HUES64 (cell line): ENCODE measurements around the gene METTL25.

Experiments
- H3K27ac ChIP-seq: 2 replicates; pipeline ENCODE4 v1.7.0; 2013; ENCODE audit warnings: low read depth, low read length, inconsistent platforms
- H3K27me3 ChIP-seq: 2 replicates; pipeline ENCODE4 v1.6.1; 2013; ENCODE audit warnings: mild to moderate bottlenecking, low read length; ENCODE audit not compliant: insufficient read depth
- H3K36me3 ChIP-seq: 2 replicates; pipeline ENCODE4 v1.6.1; 2013; ENCODE audit warnings: mild to moderate bottlenecking, low read length; ENCODE audit not compliant: insufficient read depth
- H3K4me1 ChIP-seq: 2 replicates; pipeline ENCODE4 v1.6.1; 2013; ENCODE audit warnings: mild to moderate bottlenecking, low read length, moderate library complexity; ENCODE audit not compliant: insufficient read depth
- H3K4me3 ChIP-seq: 2 replicates; pipeline ENCODE4 v1.5.1; 2013; ENCODE audit warnings: mild to moderate bottlenecking, low read length, moderate library complexity
- H3K9ac ChIP-seq: 2 replicates; pipeline ENCODE4 v1.6.1; 2013; ENCODE audit warnings: mild to moderate bottlenecking, low read depth, low read length
- H3K9me3 ChIP-seq: 2 replicates; pipeline ENCODE4 v1.6.1; 2013; ENCODE audit warnings: low read depth, low read length; ENCODE audit not compliant: insufficient read depth
- WGBS: fragments of 150-250, 120-280 bp; methylation state at CpG from one replicate; pipeline ENCODE4 v1.1.7; 2013; ENCODE audit warnings: missing lambda C conversion rate; 5-methylcytosine and 5-hydroxymethylcytosine counted together

The METTL25 gene

GRCh38 chr12:82470906-82471512 lies 112.7 kb downstream of the METTL25 start:
- Histone ChIP-seq H3K9ac (no peak overlapping the region), H3K4me3 (no peak overlapping the region), H3K9me3 (no peaks in the 10 kb centered on the region), H3K4me1 (no peaks in the 10 kb centered on the region), H3K36me3 (no peaks in the 10 kb centered on the region), H3K27me3 (no peaks in the 10 kb centered on the region), H3K27ac (no peak overlapping the region)

GRCh38 chr12:82473111-82473754 lies 114.9 kb downstream of the METTL25 start:
- WGBS, result 94% methylated on average over 8 of the region's 8 CpGs
- Histone ChIP-seq H3K4me3 (no peak overlapping the region), H3K27me3 (no peaks in the 10 kb centered on the region), H3K36me3 (no peaks in the 10 kb centered on the region), H3K9ac (no peak overlapping the region), H3K9me3 (no peaks in the 10 kb centered on the region), H3K4me1 (no peaks in the 10 kb centered on the region), H3K27ac (no peak overlapping the region)

GRCh38 chr12:82474181-82474797 lies 116.0 kb downstream of the METTL25 start:
- Histone ChIP-seq H3K9ac (no peak overlapping the region), H3K36me3 (no peaks in the 10 kb centered on the region), H3K27ac (no peak overlapping the region), H3K9me3 (no peaks in the 10 kb centered on the region), H3K4me1 (peaks cover 3% of the 10 kb centered on the region), H3K27me3 (no peaks in the 10 kb centered on the region), H3K4me3 (no peak overlapping the region)
- WGBS, result 91% methylated on average over 2 of the region's 2 CpGs

GRCh38 chr12:82474798-82475184 lies 116.5 kb downstream of the METTL25 start:
- H3K27ac ChIP-seq, result no peak overlapping the region
- 91% methylated on average over 2 of the region's 2 CpGs for WGBS
- no peaks in the 10 kb centered on the region for H3K36me3 ChIP-seq
- no peak overlapping the region for H3K9ac ChIP-seq
- no peaks in the 10 kb centered on the region for H3K9me3 ChIP-seq
- peaks cover 8% of the 10 kb centered on the region for H3K4me1 ChIP-seq
- no peaks in the 10 kb centered on the region for H3K27me3 ChIP-seq
- no peak overlapping the region for H3K4me3 ChIP-seq

- Histone ChIP-seq H3K9me3 (no peaks in the 10 kb centered on the region), H3K4me1 (peaks cover 12% of the 10 kb centered on the region), H3K27ac (no peak overlapping the region), H3K36me3 (no peaks in the 10 kb centered on the region), H3K27me3 (no peaks in the 10 kb centered on the region), H3K9ac (no peak overlapping the region), H3K4me3 (no peak overlapping the region)
- WGBS, result 94% methylated on average over 1 of the region's 1 CpG
Observed at GRCh38 chr12:82475211-82475610, 116.9 kb downstream of the METTL25 start.

- no peaks in the 10 kb centered on the region for H3K36me3 ChIP-seq
- H3K4me1 ChIP-seq, result peaks cover 12% of the 10 kb centered on the region
- H3K9ac ChIP-seq, result no peak overlapping the region
- H3K27ac ChIP-seq, result no peak overlapping the region
- 95% methylated on average over 4 of the region's 4 CpGs for WGBS
- H3K27me3 ChIP-seq, result no peaks in the 10 kb centered on the region
- no peak overlapping the region for H3K4me3 ChIP-seq
- H3K9me3 ChIP-seq, result no peaks in the 10 kb centered on the region
Observed at GRCh38 chr12:82476511-82476910, 118.2 kb downstream of the METTL25 start.

GRCh38 chr12:82479511-82479910 lies 121.2 kb downstream of the METTL25 start:
- H3K27ac ChIP-seq, result no peak overlapping the region
- no CpG with 5 or more reads among the region's 1 CpG for WGBS
- no peaks in the 10 kb centered on the region for H3K36me3 ChIP-seq
- no peak overlapping the region for H3K4me3 ChIP-seq
- no peak overlapping the region for H3K9ac ChIP-seq
- peaks cover 12% of the 10 kb centered on the region for H3K4me1 ChIP-seq
- no peaks in the 10 kb centered on the region for H3K27me3 ChIP-seq
- H3K9me3 ChIP-seq, result no peaks in the 10 kb centered on the region

- Histone ChIP-seq H3K9ac (no peak overlapping the region), H3K36me3 (no peaks in the 10 kb centered on the region), H3K9me3 (no peaks in the 10 kb centered on the region), H3K27me3 (no peaks in the 10 kb centered on the region), H3K4me3 (no peak overlapping the region), H3K27ac (no peak overlapping the region), H3K4me1 (peaks cover 12% of the 10 kb centered on the region)
- WGBS, result 100% methylated on average over 2 of the region's 3 CpGs
Observed at GRCh38 chr12:82480606-82481005, 122.3 kb downstream of the METTL25 start.

- Histone ChIP-seq H3K27me3 (no peaks in the 10 kb centered on the region), H3K9ac (no peak overlapping the region), H3K4me1 (peaks cover 12% of the 10 kb centered on the region), H3K27ac (no peak overlapping the region), H3K9me3 (no peaks in the 10 kb centered on the region), H3K4me3 (no peak overlapping the region), H3K36me3 (no peaks in the 10 kb centered on the region)
- WGBS, result 95% methylated on average over 1 of the region's 2 CpGs
Observed at GRCh38 chr12:82481954-82482353, 123.6 kb downstream of the METTL25 start.

GRCh38 chr12:82486524-82487235 lies 128.4 kb downstream of the METTL25 start:
- no peak overlapping the region for H3K9ac ChIP-seq
- H3K27me3 ChIP-seq, result no peaks in the 10 kb centered on the region
- no peaks in the 10 kb centered on the region for H3K36me3 ChIP-seq
- 97% methylated on average over 2 of the region's 2 CpGs for WGBS
- no peak overlapping the region for H3K4me3 ChIP-seq
- H3K4me1 ChIP-seq, result peaks cover 6% of the 10 kb centered on the region; the same call in 1 of the 2 replicates
- H3K27ac ChIP-seq, result no peak overlapping the region
- no peaks in the 10 kb centered on the region for H3K9me3 ChIP-seq

- H3K4me1 ChIP-seq, result no peaks in the 10 kb centered on the region
- WGBS, result 93% methylated on average over 4 of the region's 4 CpGs
- no peaks in the 10 kb centered on the region for H3K9me3 ChIP-seq
- H3K9ac ChIP-seq, result no peak overlapping the region
- H3K4me3 ChIP-seq, result no peak overlapping the region
- no peak overlapping the region for H3K27ac ChIP-seq
- H3K27me3 ChIP-seq, result no peaks in the 10 kb centered on the region
- no peaks in the 10 kb centered on the region for H3K36me3 ChIP-seq
Observed at GRCh38 chr12:82504409-82504808, 146.1 kb downstream of the METTL25 start.
